NT2/D1 (cell line): Measurements from ENCODE around the gene GGTLC1.

Experiments
- SUZ12 ChIP-seq: IDR thresholded peaks from 2 replicates; pipeline ENCODE4 v1.6.1; 2011; ENCODE audit not compliant: insufficient read length, insufficient read depth; ENCODE audit errors: extremely low read depth
- YY1 ChIP-seq: IDR thresholded peaks from 2 replicates; pipeline ENCODE4 v1.6.1; 2011; ENCODE audit not compliant: insufficient read length, insufficient read depth
- ZNF274 ChIP-seq: IDR thresholded peaks from 2 replicates; pipeline ENCODE4 v1.6.1; 2011; ENCODE audit warnings: mild to moderate bottlenecking, low read depth, low read length

- TF ChIP-seq ZNF274 (no peak), YY1 (no peak), SUZ12 (no peak)
Measured at GRCh38 chr20:23959054-23959453, 29.5 kb downstream of the GGTLC1 start.
